Activated CD4-positive, alpha-beta T cell treated with anti-CD3 and anti-CD28 coated beads for 48 hours (primary cell): ENCODE results near the gene PSMA1.
"Not testable (repeated sequence)": the region's sequence is repeated elsewhere in the genome, so short reads cannot be mapped to it uniquely, and the experiment has no call there.

Source experiments
- DNase-seq: peaks from one replicate; pipeline ENCODE4 v3.0.0-alpha.2; 2020

PSMA1 gene

GRCh38 chr11:14519917-14520746 lies at the start of gene PSMA1:
TSS of gene PSMA1 (minus strand) at chr11:14520386. CDS start at chr11:14520299, 87 bp downstream.
- peak; percentile 96 for DNase-seq

DNA sequence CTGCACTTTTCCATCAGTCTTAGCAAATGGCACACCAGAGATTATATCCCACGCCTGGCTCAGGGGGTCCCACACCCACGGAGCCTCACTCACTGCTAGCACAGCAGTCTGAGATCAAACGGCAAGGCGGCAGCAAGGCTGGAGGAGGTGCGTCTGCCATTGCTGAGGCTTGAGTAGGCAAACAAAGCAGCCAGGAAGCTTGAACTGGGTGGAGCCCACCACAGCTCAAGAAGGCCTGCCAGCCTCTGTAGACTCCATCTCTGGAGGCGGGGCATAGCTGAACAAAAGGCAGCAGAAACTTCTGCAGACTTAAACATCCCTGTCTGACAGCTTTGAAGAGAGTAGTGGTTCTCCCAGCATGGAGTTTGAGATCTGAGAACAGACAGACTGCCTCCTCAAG lies 49.3 kb upstream of the PSMA1 start:
- not testable (repeated sequence) for DNase-seq

DNA sequence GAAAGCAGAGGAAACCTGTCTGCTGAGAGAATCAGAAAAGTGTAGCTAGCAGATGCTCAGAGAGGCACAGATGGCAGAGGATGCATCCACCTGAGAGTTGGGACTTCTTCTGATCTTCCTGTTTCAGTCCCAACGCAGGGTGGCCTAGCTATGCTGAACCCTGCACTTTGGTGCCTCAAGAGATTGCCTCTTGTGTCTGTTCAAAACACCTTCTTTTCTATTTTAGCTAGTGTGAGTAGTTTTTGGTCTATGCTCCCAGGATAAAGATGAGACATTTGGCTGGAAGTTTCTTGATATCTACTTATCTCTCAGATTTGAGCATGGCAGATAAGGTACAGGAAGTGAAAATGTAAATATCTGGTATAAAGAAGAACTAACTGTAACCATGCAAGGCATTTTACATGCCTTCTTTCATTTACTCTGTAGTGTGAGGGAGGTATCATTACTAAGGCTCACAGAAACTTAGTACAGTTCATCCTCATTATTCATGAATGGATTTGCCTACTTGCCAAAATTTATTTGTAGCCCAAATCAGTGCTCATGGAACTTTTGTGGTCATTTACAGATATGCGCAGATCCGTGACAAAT lies 47.0 kb upstream of the PSMA1 start:
- DNase-seq = no peak

DNA sequence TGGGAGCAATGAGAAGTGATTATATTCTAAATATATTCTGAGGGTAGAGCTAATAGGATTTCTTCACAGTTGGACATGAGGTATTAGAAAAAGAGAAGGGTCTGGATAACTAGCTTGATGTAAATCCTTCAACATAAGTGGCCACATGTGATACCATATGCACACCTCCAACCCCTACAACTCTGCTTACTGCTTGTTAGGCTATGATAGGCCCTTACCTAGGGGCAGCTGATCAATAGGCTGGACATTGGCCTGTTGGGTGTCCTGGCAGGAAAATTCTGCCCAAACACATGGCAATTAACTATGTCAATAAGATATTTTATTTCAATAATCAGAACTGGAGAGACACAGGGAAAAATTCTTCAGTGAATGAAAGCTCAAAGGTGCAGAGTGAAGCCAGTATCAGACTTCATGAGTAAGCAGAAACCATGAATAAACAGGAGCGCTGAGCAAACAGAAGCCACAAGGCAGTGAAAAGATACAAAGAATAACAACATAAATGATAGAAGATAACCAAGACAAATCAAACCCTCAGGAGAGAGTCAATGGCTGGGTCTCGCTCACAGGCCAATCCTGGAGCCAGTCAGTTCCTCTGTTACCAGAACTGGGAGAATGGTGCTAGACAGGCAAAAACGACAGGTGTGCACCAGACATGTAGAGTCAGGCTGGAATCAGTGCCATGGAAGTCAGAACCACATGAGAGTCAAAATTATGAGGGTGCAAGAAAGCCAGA lies 46.3 kb upstream of the PSMA1 start:
- DNase-seq = no peak

DNA sequence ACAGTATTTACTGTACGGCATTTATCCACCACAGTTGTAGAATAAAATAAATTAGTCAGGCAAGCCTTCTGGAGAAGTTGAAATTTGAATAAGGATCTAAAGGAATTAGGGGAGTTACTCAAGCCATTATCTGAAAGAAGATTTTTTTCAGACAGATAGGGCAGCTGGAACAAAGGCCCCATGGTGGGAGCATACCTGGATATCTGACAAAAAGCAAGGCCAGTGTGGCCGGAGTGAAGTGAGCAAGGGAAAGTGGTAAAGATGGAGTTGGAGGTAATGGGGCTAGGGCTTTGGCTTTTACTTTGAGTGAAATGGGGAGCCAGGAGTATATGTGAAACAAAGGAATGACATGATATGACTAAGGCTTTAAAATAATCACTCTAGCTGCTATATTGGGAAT lies 45.7 kb upstream of the PSMA1 start:
- DNase-seq = no peak

DNA sequence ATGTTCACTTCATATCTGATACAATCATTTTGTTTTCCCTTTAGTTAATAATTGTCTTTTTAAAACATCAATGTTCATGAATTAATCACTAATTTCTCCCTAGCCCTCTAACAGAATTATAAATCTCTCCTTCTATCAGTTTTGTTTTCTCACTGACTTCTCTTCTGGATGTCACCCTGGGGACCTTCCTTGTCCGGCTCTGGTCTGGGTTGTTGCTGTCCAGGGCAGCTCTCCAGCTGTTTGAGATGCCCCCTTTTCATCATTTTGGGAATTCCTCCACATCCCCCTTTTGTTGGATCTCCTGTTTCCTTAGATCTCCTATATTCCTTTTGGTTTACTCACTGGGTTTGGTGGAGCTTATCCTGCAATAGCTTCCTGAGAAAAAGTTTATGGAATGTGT lies 35.6 kb upstream of the PSMA1 start:
- DNase-seq = no peak

DNA sequence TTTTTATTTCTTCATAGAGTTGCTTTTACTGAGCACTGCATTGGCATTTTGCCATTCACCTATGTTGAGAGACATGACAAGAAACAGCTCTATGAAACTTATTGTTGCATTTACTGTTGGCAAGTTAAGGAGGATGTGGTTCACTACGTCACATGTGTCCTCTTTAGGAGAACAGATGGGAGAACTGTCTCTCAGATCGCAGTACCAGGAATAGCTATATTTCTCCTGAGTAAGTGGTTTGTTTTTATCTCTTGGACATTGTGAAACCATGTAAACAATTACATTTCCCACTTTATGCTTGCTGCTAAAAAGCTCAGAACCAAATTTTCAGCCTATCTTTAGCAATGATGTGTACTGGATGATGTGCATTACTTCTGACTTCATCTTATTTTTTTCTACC lies 34.8 kb upstream of the PSMA1 start:
- no peak for DNase-seq

DNA sequence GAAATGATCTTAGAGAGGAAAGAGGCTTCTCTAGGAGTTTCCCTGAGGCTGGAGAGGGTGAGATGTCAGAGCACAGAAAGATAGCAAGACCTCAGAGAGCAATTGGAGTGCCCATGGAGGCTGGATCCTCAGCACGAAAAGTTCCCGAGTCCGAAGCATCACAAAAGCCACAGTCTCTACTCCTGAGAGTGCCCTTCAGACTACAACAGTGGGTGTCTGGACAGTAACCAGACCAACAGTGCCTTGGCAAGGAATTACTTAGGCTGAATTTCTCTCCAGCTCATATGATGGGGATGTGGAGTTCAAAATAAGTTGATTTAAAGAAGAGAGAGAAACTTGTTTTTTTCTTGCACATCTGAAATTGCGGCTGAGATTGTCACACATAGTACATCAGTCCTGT lies 31.9 kb upstream of the PSMA1 start:
- DNase-seq = no peak

- DNase-seq = no peak
Measured at GRCh38 chr11:14551380-14551779, 31.2 kb upstream of the PSMA1 start.

DNA sequence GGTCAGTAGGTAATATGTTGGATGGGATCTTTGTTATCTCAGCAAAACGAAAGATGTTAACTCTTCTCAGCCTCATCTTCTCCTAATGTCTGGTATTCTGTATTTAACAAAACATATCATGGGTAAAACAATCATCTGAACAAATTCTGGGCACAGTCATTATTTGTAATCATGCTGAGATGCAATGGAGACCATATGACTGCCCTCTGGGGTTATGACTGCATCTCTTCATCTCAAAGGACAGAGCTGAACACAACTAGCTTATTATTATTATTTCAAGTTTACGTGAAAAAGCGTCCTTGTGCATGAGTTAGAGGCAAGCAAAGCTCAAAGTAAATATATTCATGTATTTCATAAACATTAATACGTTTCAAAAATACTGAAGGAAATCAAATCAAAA lies 29.7 kb upstream of the PSMA1 start:
- no peak for DNase-seq

GRCh38 chr11:14547440-14547839 lies 27.3 kb upstream of the PSMA1 start:
- DNase-seq = no peak

DNA sequence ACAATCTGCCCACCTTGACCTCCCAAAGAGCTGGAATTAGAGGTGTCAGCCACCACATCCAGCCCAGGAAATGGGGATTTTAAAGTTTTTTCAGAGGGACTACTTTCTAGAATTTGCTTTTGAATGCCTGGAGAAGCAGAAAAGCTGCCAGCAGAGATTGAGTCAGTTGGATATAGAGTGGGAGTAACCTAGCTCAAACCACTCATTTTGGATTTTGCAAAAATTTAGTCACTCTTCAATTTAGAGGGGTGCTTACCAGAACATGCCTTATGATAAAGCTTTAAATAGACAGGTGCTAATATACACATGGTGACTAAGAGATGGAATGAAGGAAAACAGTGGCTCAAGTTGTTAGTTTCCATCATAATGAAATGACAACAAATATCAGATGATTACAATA lies 26.5 kb upstream of the PSMA1 start:
- DNase-seq = no peak

- DNase-seq = no peak
Measured at GRCh38 chr11:14544611-14545010, 24.4 kb upstream of the PSMA1 start.

- no peak for DNase-seq
Measured at GRCh38 chr11:14543260-14543659, 23.1 kb upstream of the PSMA1 start.

GRCh38 chr11:14542324-14542723 lies 22.1 kb upstream of the PSMA1 start:
- no peak for DNase-seq

- DNase-seq = no peak
Measured at GRCh38 chr11:14541192-14541947, 21.2 kb upstream of the PSMA1 start.

DNA sequence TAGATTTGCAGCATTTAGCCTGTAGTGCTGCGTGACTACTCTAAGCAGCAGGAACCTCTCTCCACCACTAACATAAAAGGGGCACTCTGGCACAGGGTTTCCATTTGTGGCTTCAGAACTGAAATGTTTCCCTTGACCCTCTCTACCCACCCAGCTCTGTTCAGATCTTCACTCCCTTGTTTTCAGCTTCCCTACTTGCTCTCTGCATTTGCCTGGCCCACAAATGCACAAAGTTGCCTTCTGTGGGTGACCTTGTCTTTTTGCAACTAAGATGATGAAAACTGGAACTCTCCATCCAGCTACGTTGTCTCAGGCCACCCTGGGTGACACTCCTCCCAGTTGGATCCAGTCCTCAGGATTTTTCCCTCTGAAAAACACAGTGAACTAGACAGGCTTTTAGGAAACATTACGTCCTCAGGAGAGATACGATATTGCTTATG lies 19.8 kb upstream of the PSMA1 start:
- no peak for DNase-seq

DNA sequence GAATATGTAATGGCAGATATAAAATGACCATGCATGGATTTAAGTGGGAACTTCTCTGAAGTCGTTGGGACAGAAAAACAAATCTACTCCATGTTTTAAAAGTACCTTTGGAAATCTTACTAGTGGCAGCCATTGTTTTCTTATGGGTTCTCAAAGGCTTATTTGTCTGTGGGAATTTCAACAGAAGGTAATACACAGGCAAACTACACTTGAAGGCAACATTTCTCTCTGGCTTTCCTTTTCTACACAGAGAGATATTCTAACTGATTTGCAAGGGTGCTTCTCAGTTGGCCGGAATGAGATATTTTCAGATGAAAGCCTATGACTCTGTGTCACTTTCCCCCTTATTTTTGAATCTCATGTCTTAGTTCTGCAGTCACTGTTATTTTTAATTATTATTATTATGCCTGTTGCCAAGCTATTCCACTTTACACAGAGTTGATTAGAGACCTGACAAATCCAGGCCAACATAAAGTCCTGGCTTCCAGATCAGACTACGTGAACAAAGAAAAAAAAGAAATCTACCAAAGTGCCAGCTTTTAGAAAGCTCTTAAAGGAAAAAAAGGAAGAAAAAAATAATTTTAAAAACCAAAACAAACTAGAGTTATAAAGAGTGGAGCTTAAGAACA lies 18.9 kb upstream of the PSMA1 start:
- no peak for DNase-seq

DNA sequence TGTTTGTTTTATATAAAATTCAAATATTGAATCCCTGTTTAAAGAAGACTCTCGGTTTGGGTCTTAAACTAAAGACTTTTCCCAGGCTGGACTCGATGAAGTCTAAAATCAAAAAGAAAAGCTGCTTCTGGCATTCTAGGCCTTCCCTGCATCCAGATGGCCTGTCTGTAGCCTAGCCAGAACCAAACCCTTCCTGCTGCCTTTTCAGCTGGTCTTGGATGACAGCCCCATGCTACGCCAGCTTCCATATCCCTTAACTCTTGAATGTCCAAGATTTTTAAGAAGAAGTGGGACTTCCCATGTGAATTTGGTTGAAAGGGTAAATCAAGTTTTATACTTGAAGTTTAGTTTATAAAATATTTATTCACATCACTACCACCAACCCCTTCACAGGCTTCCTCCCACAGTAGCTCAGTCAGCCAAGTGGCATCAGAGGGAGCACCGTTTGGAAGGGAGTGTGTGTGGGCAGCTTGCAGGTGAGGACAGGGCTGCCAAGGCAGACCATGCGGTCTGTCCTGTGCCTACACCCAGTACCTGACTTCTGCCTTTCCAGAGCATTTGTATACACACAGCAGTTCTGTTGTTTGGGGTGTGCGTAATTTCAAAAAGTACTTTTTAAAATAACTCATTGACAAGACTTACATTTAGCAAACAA lies 18.2 kb upstream of the PSMA1 start:
- no peak for DNase-seq

DNA sequence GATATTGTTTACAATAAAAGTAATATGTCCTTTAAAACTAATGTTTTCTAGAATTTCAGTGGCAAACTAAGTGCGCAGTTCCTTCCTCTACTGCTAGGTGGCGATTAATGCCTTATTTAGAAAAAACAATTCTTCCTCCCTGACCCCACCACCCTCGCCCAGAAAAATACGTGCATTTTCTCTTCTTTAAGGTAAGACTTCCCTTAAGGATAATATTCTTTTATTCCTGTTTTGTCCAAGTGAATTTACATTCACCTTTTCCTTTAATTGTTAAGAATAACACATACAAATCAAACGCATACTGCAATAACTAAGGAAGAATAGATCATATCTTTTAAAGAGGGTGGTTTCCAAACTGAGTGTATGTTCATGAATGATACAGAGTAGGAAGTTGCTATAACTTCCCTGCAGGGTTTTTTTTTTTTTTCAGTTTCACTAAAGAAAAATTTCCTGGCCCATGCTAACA lies 17.0 kb upstream of the PSMA1 start:
- DNase-seq = peak; percentile 49

GRCh38 chr11:14535166-14535565 lies 15.0 kb upstream of the PSMA1 start:
- not testable (repeated sequence) for DNase-seq

DNA sequence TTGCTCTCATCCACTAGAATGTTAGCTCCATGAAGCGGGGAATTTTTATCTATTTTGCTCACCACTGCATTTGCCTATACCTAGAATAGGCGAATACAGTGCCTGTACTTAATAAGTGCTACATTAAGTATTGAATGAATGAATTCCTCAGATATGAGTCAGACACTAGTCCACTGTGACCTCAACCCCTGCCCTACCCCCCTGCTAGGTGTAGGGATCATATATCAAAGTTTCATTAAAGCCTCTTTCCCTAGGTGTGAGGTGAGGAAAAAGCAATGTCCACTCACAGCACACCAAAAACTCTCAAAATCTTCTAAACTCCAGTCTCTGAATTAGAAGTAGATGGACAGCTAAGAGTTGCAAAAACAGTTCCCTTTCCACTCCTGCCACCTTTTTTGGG lies 9.8 kb upstream of the PSMA1 start:
- DNase-seq = no peak
